Measurements from ENCODE around the gene CDH13.

CDH13 gene

DNA sequence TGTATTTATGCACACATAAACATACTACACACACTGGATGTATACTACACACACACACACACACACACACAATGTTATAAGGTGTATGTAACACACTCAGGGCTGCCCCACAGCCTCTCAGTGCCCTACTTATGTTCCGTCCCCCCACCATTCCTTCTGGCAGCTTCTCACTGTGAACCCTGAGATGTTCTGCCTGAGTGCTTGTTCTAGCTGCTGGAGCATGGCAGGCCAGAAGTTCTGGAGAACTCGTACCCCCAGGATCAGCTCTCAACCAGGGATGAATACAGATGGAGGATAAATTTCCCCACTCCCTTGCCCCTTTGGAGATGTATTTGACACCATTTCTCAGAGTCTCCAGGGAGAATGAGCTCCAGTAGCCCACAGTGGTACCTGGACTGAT is 76.4 kb downstream of the CDH13 start:
- in situ Hi-C loops (cut with HindIII; ENCODE audit: low sequenced_read_pairs): no loop called here
- no peak for DNase-seq (ENCODE audit: low read depth)
- no peak overlapping the region for H3K4me3 ChIP-seq (ENCODE audit: low read depth, low read length)
- TF ChIP-seq, protein P1, sequence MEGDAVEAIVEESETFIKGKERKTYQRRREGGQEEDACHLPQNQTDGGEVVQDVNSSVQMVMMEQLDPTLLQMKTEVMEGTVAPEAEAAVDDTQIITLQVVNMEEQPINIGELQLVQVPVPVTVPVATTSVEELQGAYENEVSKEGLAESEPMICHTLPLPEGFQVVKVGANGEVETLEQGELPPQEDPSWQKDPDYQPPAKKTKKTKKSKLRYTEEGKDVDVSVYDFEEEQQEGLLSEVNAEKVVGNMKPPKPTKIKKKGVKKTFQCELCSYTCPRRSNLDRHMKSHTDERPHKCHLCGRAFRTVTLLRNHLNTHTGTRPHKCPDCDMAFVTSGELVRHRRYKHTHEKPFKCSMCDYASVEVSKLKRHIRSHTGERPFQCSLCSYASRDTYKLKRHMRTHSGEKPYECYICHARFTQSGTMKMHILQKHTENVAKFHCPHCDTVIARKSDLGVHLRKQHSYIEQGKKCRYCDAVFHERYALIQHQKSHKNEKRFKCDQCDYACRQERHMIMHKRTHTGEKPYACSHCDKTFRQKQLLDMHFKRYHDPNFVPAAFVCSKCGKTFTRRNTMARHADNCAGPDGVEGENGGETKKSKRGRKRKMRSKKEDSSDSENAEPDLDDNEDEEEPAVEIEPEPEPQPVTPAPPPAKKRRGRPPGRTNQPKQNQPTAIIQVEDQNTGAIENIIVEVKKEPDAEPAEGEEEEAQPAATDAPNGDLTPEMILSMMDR (IDR thresholded peaks at IDR 0.05; ENCODE audit: low read depth, low read length, missing control alignments): no peak

GRCh38 chr16:82703871-82704768 is 77.4 kb downstream of the CDH13 start:
- in situ Hi-C loops (cut with HindIII; ENCODE audit: low sequenced_read_pairs): no loop called here
- TF ChIP-seq, protein P1 (IDR thresholded peaks at IDR 0.05; ENCODE audit: low read depth, low read length, missing control alignments): no peak
- DNase-seq (ENCODE audit: low read depth): no peak

GRCh38 chr16:82709987-82710386 is 83.2 kb downstream of the CDH13 start:
- in situ Hi-C loops (cut with HindIII; ENCODE audit: low sequenced_read_pairs): no loop called here
- H3K4me3 ChIP-seq (ENCODE audit: low read depth, low read length): no peak overlapping the region
- TF ChIP-seq, protein P1 (IDR thresholded peaks at IDR 0.05; ENCODE audit: low read depth, low read length, missing control alignments): no peak
- DNase-seq (ENCODE audit: low read depth): no peak

More at GRCh38 chr16:82703871-82704768, 77.4 kb downstream of the CDH13 start:
- no peak overlapping the region for H3K4me3 ChIP-seq (ENCODE audit: low read depth, low read length)

DNA sequence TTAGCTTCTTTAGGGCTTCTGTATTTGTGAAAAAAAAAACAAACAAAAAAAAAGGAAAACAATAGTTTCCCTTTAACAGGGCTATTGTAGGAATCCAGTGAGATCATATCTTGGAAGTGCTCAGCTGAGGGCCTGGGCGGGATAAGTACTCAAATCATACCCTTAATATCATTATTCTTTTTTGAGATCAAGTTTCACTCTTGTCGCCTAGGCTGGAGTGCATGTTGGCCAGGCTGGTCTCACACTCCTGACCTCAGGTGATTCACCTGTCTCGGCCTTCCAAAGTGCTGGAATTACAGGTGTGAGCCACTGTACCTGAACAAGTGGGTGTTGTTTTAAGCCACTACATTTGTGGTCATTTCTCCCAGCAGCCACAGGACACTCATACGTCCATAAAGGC is 87.0 kb downstream of the CDH13 start:
- in situ Hi-C loops (cut with HindIII; ENCODE audit: low sequenced_read_pairs): no loop called here
- DNase-seq (ENCODE audit: low read depth): no peak

DNA sequence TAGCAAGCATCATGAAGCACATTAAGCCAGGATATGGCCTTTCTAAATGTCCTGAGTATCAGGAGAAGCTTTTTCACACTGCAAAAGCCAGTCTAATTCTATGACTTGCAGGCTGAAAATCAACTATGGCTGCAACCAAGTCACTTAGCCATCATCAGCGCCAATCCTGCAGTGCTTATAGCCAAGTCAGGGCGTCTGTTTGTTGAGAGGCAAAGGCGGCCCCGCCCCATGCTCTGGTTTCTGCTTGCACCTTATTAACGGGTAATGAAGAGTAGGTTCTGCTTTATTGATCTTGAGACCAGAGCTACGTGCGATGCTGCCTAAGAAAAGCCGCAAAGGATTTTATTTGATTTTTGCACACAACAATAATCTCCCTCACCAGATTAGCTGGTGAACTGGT is 88.4 kb downstream of the CDH13 start:
- TF ChIP-seq, protein P1 (IDR thresholded peaks at IDR 0.05; ENCODE audit: low read depth, low read length, missing control alignments): no peak
- no peak for DNase-seq (ENCODE audit: low read depth)
- in situ Hi-C loops (cut with HindIII; ENCODE audit: low sequenced_read_pairs): no loop called here
- no peak overlapping the region for H3K4me3 ChIP-seq (ENCODE audit: low read depth, low read length)

More for the DNA sequence above, 87.0 kb downstream of the CDH13 start:
- TF ChIP-seq, protein P1 (IDR thresholded peaks at IDR 0.05; ENCODE audit: low read depth, low read length, missing control alignments): no peak
- no peak overlapping the region for H3K4me3 ChIP-seq (ENCODE audit: low read depth, low read length)

DNA sequence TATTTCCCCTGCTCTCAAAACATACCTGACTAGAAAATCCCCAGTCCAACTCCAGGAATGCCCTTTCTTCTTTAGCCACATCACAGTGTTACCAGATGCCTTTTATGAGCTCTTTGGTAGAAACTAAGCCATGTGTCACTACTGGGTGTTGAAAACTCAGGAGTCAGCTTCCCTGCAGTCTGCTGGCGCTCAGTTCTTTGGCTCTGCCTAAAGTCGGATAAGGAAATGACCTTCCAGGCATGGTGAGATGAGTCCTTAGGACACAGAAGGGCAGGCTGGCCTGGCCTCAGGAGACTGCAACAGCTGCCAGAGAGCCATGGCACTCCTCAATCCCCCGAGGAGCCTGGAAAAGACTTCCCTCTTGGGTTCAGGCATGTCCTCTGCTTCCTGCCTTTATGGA is 89.1 kb downstream of the CDH13 start:
- in situ Hi-C loops (cut with HindIII; ENCODE audit: low sequenced_read_pairs): no loop called here
- no peak overlapping the region for H3K4me3 ChIP-seq (ENCODE audit: low read depth, low read length)

More for the DNA sequence above, 89.1 kb downstream of the CDH13 start:
- TF ChIP-seq, protein P1 (IDR thresholded peaks at IDR 0.05; ENCODE audit: low read depth, low read length, missing control alignments): no peak
- no peak for DNase-seq (ENCODE audit: low read depth)
